Measurements from ENCODE around the gene SPTLC3. TPM values are rescaled to one million over a fixed set of nuclear protein-coding genes. Genes with fewer than 3 reads are reported as not detected.

Gene SPTLC3
- polyA plus RNA-seq, 3 donors = 0.01 TPM; not detected in 2

- TF ChIP-seq CTCF (IDR thresholded peaks at IDR 0.05) = no peak
- no peak overlapping the region for H3K4me3 Mint-ChIP-seq
These were observed 15.8 kb downstream of the SPTLC3 start for GRCh38 chr20:13024596-13024995.

GRCh38 chr20:13025181-13025580 lies 16.4 kb downstream of the SPTLC3 start:
- WGBS (ENCODE audit: insufficient coverage) = no CpG with 5 or more reads among the region's 1 CpG
- H3K9me3 Mint-ChIP-seq = peaks cover 8 to 28% (median 14%) of the 10 kb centered on the region in 7 donors
- Histone ChIP-seq H3K4me2 (replicated peaks; ENCODE audit: extremely low read depth, low read length, poor library complexity, severe bottlenecking) (no peak overlapping the region), H3K9ac (ENCODE audit: insufficient read depth, low read length, poor library complexity, severe bottlenecking) (no peak overlapping the region), H3K4me3 (replicated peaks in 1 of 3; ENCODE audit: low read depth in 2 of 3, low read length in 3 of 3) (no peak overlapping the region), H3K27me3 (ENCODE audit: control insufficient read depth in 2 of 2, insufficient read depth in 2 of 2, low read length in 2 of 2) (no peaks in the 10 kb centered on the region), H2AFZ (ENCODE audit: insufficient read depth, low read depth, low read length, poor library complexity, severe bottlenecking) (no peak overlapping the region), H4K20me1 (ENCODE audit: insufficient read depth, low read length) (no peaks in the 10 kb centered on the region), H3K9me3 (replicated peaks in 1 of 2; ENCODE audit: control insufficient read depth in 1 of 2, insufficient read depth in 1 of 2, low read length in 2 of 2) (peaks cover 14 to 16% of the 10 kb centered on the region in 2 donors), H3K79me2 (ENCODE audit: insufficient read depth, low read length) (no peaks in the 10 kb centered on the region), H3K36me3 (replicated peaks in 1 of 2; ENCODE audit: control insufficient read depth in 1 of 2, insufficient read depth in 2 of 2, low read length in 2 of 2) (no peaks in the 10 kb centered on the region), H3K27ac (ENCODE audit: low read depth in 1 of 2, low read length in 2 of 2) (no peak overlapping the region), H3K4me1 (ENCODE audit: control insufficient read depth in 1 of 2, insufficient read depth in 2 of 2, low read length in 2 of 2) (no peaks in the 10 kb centered on the region)
- no peak overlapping the region for H3K27ac Mint-ChIP-seq
- TF ChIP-seq CTCF (IDR thresholded peaks at IDR 0.05) = no peak
- peaks cover 0 to 2% (median 2%) of the 10 kb centered on the region in 3 donors for H3K27me3 Mint-ChIP-seq (ENCODE audit: low read depth in 3 of 3)
- no peaks in the 10 kb centered on the region for H3K4me1 Mint-ChIP-seq
- H3K36me3 Mint-ChIP-seq = no peaks in the 10 kb centered on the region
- DNase-seq = no peak
- H3K4me3 Mint-ChIP-seq = no peak overlapping the region
- intact Hi-C loops (cut with micrococcal nuclease) = no loop called here

More at GRCh38 chr20:13024596-13024995, 15.8 kb downstream of the SPTLC3 start:
- Histone ChIP-seq H3K36me3 (replicated peaks in 1 of 2; ENCODE audit: control insufficient read depth in 1 of 2, insufficient read depth in 2 of 2, low read length in 2 of 2) (no peaks in the 10 kb centered on the region), H3K9ac (ENCODE audit: insufficient read depth, low read length, poor library complexity, severe bottlenecking) (no peak overlapping the region), H3K9me3 (replicated peaks in 1 of 2; ENCODE audit: control insufficient read depth in 1 of 2, insufficient read depth in 1 of 2, low read length in 2 of 2) (peaks cover 14 to 16% of the 10 kb centered on the region in 2 donors), H3K27ac (ENCODE audit: low read depth in 1 of 2, low read length in 2 of 2) (no peak overlapping the region), H3K4me2 (replicated peaks; ENCODE audit: extremely low read depth, low read length, poor library complexity, severe bottlenecking) (no peak overlapping the region), H2AFZ (ENCODE audit: insufficient read depth, low read depth, low read length, poor library complexity, severe bottlenecking) (no peak overlapping the region), H3K79me2 (ENCODE audit: insufficient read depth, low read length) (no peaks in the 10 kb centered on the region), H3K27me3 (ENCODE audit: control insufficient read depth in 2 of 2, insufficient read depth in 2 of 2, low read length in 2 of 2) (no peaks in the 10 kb centered on the region), H3K4me3 (replicated peaks in 1 of 3; ENCODE audit: low read depth in 2 of 3, low read length in 3 of 3) (no peak overlapping the region), H4K20me1 (ENCODE audit: insufficient read depth, low read length) (no peaks in the 10 kb centered on the region), H3K4me1 (ENCODE audit: control insufficient read depth in 1 of 2, insufficient read depth in 2 of 2, low read length in 2 of 2) (no peaks in the 10 kb centered on the region)
- Mint-ChIP-seq H3K36me3 (no peaks in the 10 kb centered on the region), H3K4me1 (no peaks in the 10 kb centered on the region), H3K9me3 (peaks cover 8 to 28% (median 14%) of the 10 kb centered on the region in 7 donors), H3K27ac (no peak overlapping the region), H3K27me3 (ENCODE audit: low read depth in 3 of 3) (peaks cover 0 to 2% (median 2%) of the 10 kb centered on the region in 3 donors)
- intact Hi-C loops (cut with micrococcal nuclease) = no loop called here
- DNase-seq = no peak
- no CpG with 5 or more reads among the region's 2 CpGs for WGBS (ENCODE audit: insufficient coverage)

All from CD14-positive monocyte (primary cell).